Lower lobe of right lung (tissue), 2 donors: Measurements from ENCODE around the gene ABCB4. TPM values are rescaled to one million over a fixed set of nuclear protein-coding genes. Genes with fewer than 3 reads are reported as not detected.
"Not testable (repeated sequence)": the region's sequence is repeated elsewhere in the genome, so short reads cannot be mapped to it uniquely, and the experiment has no call there.

Source experiments
- ATAC-seq, 2 donors: fragments of 200-7000 bp; cut with Tn5 transposase; one replicate each; pipeline ENCODE4 v1.9.1; 2020 to 2022; ENCODE audit warnings: mild to moderate bottlenecking in 2 of 2, moderate library complexity in 2 of 2
- DNase-seq: peaks from one replicate; pipeline ENCODE4 v3.0.0-alpha.2; 2020
- H3K27ac ChIP-seq: fragments of 200-600 bp; one replicate; pipeline ENCODE4 v1.8.0; 2022
- H3K27me3 ChIP-seq: fragments of 200-600 bp; one replicate; pipeline ENCODE4 v1.8.0; 2022; ENCODE audit warnings: low read depth
- H3K36me3 ChIP-seq: fragments of 200-600 bp; one replicate; pipeline ENCODE4 v1.8.0; 2022; ENCODE audit warnings: mild to moderate bottlenecking
- H3K4me1 ChIP-seq: fragments of 200-600 bp; one replicate; pipeline ENCODE4 v1.8.0; 2022
- H3K4me3 ChIP-seq: fragments of 200-600 bp; one replicate; pipeline ENCODE4 v1.8.0; 2022; ENCODE audit warnings: mild to moderate bottlenecking
- H3K9me3 ChIP-seq: fragments of 200-600 bp; one replicate; pipeline ENCODE4 v1.8.0; 2022
- intact Hi-C: fragments of 100-400 bp; cut with DNase I; formaldehyde crosslinking; loops from one replicate; pipeline ENCODE4 v1.11.0; 2022
- total RNA-seq: library from RNA; stranded (reverse); fragmentation: NEBNext Ultra II Directional; extraction: Animal tissue kit (Norgen Biotek cat#: 25700); gene quantifications from one replicate; pipeline ENCODE4 v1.2.1, GENCODE V29; 2021
- TF ChIP-seq, protein P1 (sequence below): fragments of 200-600 bp; IDR thresholded peaks from one replicate; pipeline ENCODE4 v1.8.0; 2022; ENCODE audit warnings: antibody characterized with exemption, mild to moderate bottlenecking
- donor health status: DM: no; HTN: yes; CAD: no; lungs with severe emphysema.

Gene ABCB4
- total RNA-seq, 1 donor from 2014 or later, result not detected

DNA sequence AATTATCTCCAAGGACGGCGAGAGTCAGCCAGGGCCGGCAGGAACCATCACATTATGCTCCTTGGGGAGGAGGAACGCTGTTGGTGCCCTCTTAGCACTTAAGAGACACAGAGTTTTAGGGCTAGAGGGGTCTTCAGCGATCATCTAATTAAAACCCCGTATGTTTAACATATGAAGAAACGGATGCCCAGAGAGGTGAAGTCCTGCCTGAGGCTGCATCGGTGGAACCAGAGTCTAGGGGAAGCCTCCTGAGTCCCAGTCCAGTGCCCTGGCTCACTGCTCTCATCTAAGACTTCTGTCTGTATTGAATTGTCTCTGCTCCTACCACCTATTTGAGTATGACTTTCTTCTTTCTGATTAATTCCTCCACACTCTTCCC, 688 bp upstream of the ABCB4 start:
- TF ChIP-seq, protein P1, sequence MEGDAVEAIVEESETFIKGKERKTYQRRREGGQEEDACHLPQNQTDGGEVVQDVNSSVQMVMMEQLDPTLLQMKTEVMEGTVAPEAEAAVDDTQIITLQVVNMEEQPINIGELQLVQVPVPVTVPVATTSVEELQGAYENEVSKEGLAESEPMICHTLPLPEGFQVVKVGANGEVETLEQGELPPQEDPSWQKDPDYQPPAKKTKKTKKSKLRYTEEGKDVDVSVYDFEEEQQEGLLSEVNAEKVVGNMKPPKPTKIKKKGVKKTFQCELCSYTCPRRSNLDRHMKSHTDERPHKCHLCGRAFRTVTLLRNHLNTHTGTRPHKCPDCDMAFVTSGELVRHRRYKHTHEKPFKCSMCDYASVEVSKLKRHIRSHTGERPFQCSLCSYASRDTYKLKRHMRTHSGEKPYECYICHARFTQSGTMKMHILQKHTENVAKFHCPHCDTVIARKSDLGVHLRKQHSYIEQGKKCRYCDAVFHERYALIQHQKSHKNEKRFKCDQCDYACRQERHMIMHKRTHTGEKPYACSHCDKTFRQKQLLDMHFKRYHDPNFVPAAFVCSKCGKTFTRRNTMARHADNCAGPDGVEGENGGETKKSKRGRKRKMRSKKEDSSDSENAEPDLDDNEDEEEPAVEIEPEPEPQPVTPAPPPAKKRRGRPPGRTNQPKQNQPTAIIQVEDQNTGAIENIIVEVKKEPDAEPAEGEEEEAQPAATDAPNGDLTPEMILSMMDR, result no peak
- DNase-seq (no peak), ATAC-seq (no peak)
- H3K4me1 ChIP-seq, result peaks cover 21% of the 10 kb centered on the region
- peak overlapping the region; percentile 49 for H3K4me3 ChIP-seq
- no peaks in the 10 kb centered on the region for H3K36me3 ChIP-seq
- peaks cover 30% of the 10 kb centered on the region for H3K27me3 ChIP-seq
- no peaks in the 10 kb centered on the region for H3K9me3 ChIP-seq
- intact Hi-C loops, result no loop called here
- no peak overlapping the region for H3K27ac ChIP-seq

DNA sequence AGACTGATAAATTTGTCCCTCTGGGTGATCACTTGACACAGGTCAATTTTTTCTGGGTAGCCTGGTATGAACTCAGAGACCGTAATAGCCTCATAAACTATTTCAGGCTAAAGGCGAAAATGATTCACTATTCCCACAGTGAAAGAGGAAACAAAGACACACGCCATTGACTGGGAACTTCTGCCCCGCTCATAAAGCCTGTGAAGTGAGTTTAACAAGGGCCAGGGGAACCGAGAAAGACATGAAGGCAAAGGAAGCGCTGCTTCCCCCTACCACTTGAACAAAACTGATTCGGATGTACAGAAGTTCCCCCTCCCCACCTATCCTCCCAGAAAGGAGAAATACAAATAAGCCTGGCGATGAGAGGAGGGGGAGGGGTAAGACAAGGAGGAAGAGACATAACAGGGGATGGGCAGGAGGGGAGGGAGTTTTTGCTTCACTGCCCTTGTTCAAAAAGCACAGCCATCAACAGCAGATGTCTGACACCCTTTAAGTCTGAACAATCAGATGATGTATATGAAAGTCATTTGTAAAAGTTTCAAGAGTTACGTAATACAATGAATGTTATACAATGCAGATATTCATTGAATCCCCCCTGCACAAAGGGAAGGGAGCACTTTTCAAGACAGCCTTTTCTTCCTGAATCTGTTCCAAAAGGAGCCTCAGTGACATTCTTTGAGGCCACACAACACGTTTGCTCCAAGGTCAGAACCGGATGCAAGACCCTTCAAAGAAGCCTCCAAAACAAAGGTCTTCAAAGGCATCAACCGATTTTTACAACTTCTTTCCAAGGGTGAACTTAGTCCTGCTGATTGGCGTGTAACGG, 734 bp downstream of the ABCB4 start:
- DNase-seq (no peak), ATAC-seq (peak; percentile 56 to 71)
- Histone ChIP-seq H3K27ac (no peak overlapping the region), H3K9me3 (no peaks in the 10 kb centered on the region), H3K4me3 (peak overlapping the region; percentile 49), H3K4me1 (peaks cover 21% of the 10 kb centered on the region), H3K36me3 (no peaks in the 10 kb centered on the region), H3K27me3 (peaks cover 30% of the 10 kb centered on the region)
- intact Hi-C loops, result no loop called here
- TF ChIP-seq, protein P1, result no peak

GRCh38 chr7:87473986-87474385, 1.5 kb downstream of the ABCB4 start:
- Histone ChIP-seq H3K36me3 (no peaks in the 10 kb centered on the region), H3K9me3 (no peaks in the 10 kb centered on the region), H3K27me3 (peaks cover 30% of the 10 kb centered on the region), H3K27ac (no peak overlapping the region), H3K4me3 (no peak overlapping the region), H3K4me1 (peaks cover 21% of the 10 kb centered on the region)
- TF ChIP-seq, protein P1, result no peak
- intact Hi-C loops, result no loop called here
- DNase-seq (no peak), ATAC-seq (no peak)

DNA sequence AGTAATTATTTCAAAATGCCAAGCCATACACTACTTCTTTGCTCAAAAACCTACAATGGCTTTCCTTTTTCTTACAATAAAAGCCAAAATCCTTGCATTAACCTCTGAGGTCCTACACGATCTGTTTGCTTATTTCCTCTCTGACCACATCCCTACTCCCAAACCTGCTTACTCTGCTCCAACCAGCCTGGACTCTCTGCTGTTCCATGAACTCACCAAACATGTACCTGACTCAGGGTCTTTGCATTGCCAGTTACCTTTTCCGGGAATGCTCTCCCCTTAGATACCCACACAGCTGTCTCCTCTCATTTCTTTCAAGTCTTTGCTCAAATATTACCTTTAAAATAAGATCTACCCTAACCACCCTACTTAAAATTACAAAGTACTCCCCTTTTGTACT, 2.3 kb downstream of the ABCB4 start:
- H3K4me1 ChIP-seq, result peaks cover 21% of the 10 kb centered on the region
- intact Hi-C loops, result no loop called here
- TF ChIP-seq, protein P1, result no peak

GRCh38 chr7:87471473-87471872, 4.0 kb downstream of the ABCB4 start:
- intact Hi-C loops, result no loop called here
- no peak overlapping the region for H3K4me3 ChIP-seq
- peaks cover 20% of the 10 kb centered on the region for H3K27me3 ChIP-seq
- H3K4me1 ChIP-seq, result peaks cover 21% of the 10 kb centered on the region
- no peak for ATAC-seq
- H3K27ac ChIP-seq, result no peak overlapping the region
- TF ChIP-seq, protein P1, result no peak
- H3K9me3 ChIP-seq, result no peaks in the 10 kb centered on the region
- no peaks in the 10 kb centered on the region for H3K36me3 ChIP-seq
- no peak for DNase-seq

More for the DNA sequence above, 2.3 kb downstream of the ABCB4 start:
- no peaks in the 10 kb centered on the region for H3K36me3 ChIP-seq
- H3K27me3 ChIP-seq, result peaks cover 30% of the 10 kb centered on the region
- DNase-seq (no peak), ATAC-seq (no peak)
- H3K9me3 ChIP-seq, result no peaks in the 10 kb centered on the region
- H3K4me3 ChIP-seq, result no peak overlapping the region
- no peak overlapping the region for H3K27ac ChIP-seq

DNA sequence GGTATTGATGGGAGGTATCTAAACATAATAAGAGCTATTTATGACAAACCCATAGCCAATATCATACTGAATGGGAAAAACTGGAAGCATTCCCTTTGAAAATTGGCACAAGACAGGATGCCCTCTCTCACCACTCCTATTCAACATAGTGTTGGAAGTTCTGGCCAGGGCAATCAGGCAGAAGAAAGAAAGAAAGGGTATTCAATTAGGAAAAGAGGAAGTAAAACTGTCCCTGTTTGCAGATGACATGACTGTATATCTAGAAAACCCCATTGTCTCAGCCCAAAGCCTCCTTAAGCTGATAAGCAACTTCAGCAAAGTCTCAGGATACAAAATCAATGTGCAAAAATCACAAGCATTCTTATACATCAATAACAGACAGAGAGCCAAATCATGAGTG, 6.3 kb downstream of the ABCB4 start:
- H3K4me3 ChIP-seq, DNase-seq, H3K9me3 ChIP-seq, H3K4me1 ChIP-seq, ATAC-seq, H3K27ac ChIP-seq, intact Hi-C loops, H3K36me3 ChIP-seq, H3K27me3 ChIP-seq: not testable (repeated sequence)

GRCh38 chr7:87465534-87465880, 10.0 kb downstream of the ABCB4 start:
- H3K4me3 ChIP-seq, ATAC-seq, H3K27me3 ChIP-seq, H3K36me3 ChIP-seq, H3K9me3 ChIP-seq, intact Hi-C loops, H3K27ac ChIP-seq, DNase-seq, H3K4me1 ChIP-seq: not testable (repeated sequence)

GRCh38 chr7:87464830-87465533, 10.5 kb downstream of the ABCB4 start:
- DNase-seq (peak; percentile 53), ATAC-seq (peak; percentile 70 to 82)
- H3K9me3 ChIP-seq, H3K36me3 ChIP-seq, H3K4me1 ChIP-seq, H3K4me3 ChIP-seq, H3K27me3 ChIP-seq, H3K27ac ChIP-seq, intact Hi-C loops: not testable (repeated sequence)
